OCI-LY3 (cell line): ENCODE data around the gene DNAH5.

Source experiments
- H2AFZ ChIP-seq: fragments of 200-600, 300-600 bp; shearing (Covaris generic); 2 replicates; pipeline ENCODE4 v1.6.0; 2014; ENCODE audit warnings: antibody characterized with exemption, low read depth, low read length
- H3K27ac ChIP-seq: fragments of 200-600, 300-600 bp; sonication (generic); 2 replicates; pipeline ENCODE4 v1.5.1; 2014; ENCODE audit warnings: mild to moderate bottlenecking, low read length, moderate library complexity, mixed read lengths
- H3K27me3 ChIP-seq: fragments of 200-600, 300-600 bp; sonication (generic); 2 replicates; pipeline ENCODE4 v1.6.1; 2014; ENCODE audit warnings: low read depth, low read length, mixed read lengths
- H3K36me3 ChIP-seq: fragments of 200-600, 300-600 bp; sonication (generic); replicated peaks from 2 replicates; pipeline ENCODE3; 2014; ENCODE audit warnings: low read depth, low read length, mixed read lengths
- H3K4me1 ChIP-seq: fragments of 300-600, 200-600 bp; sonication (generic); 2 replicates; pipeline ENCODE4 v1.6.1; 2014; ENCODE audit warnings: low read length, mixed read lengths
- H3K4me2 ChIP-seq: fragments of 200-600, 300-600 bp; sonication (generic); 2 replicates; pipeline ENCODE4 v1.6.1; 2014; ENCODE audit warnings: low read length, mixed read lengths
- H3K4me3 ChIP-seq: fragments of 300-600, 200-600 bp; sonication (generic); 2 replicates; pipeline ENCODE4 v1.5.1; 2014; ENCODE audit warnings: antibody characterized with exemption, mild to moderate bottlenecking, low read length, moderate library complexity
- H3K79me2 ChIP-seq: fragments of 300-600, 200-600 bp; shearing (Covaris generic); 2 replicates; pipeline ENCODE4 v1.6.1; 2014; ENCODE audit warnings: mild to moderate bottlenecking, low read length, mixed read lengths
- H3K9ac ChIP-seq: fragments of 300-600, 200-600 bp; shearing (Covaris generic); 2 replicates; pipeline ENCODE4 v1.6.0; 2014; ENCODE audit warnings: mild to moderate bottlenecking, low read length, moderate library complexity
- H3K9me3 ChIP-seq: fragments of 200-600, 300-600 bp; shearing (Covaris generic); 2 replicates; pipeline ENCODE4 v1.6.1; 2014; ENCODE audit warnings: low read length, mixed read lengths; ENCODE audit not compliant: insufficient read depth
- H4K20me1 ChIP-seq: fragments of 200-600, 300-600 bp; sonication (generic); 2 replicates; pipeline ENCODE4 v1.6.1; 2016; ENCODE audit warnings: low read length, mixed read lengths; ENCODE audit not compliant: insufficient read depth
- CTCF ChIP-seq: fragments of 200-600, 300-600 bp; sonication (generic); IDR thresholded peaks from 2 replicates; pipeline ENCODE4 v1.5.1; 2014; ENCODE audit warnings: antibody characterized with exemption, low read length, low read depth
- EZH2phosphoT487 ChIP-seq: fragments of 200-600 bp; shearing (Covaris generic); IDR thresholded peaks from 2 replicates; pipeline ENCODE4 v1.6.1; 2018; ENCODE audit warnings: antibody characterized with exemption, mixed run types, low read depth

The DNAH5 gene

DNA sequence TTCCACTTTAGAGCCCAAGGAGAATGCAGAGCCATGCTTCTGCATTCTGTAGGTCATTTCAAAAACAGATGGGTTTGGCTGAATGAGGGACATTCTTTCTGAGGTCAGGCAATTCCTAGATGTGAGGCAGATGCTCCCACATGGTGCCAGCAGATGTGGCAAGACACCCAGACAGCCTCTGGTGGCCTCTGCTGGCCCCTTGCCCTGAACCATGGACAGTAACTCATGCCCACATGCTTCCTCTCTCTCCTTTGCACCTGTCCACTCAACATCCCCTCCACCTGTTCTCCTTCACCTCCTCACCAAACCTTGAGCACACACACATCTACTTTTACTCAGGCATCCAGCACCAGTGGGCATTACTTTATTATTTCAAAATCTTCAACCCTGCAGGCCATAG is 252.3 kb downstream of the DNAH5 start:
- Histone ChIP-seq H3K4me2 (no peak overlapping the region), H4K20me1 (no peaks in the 10 kb centered on the region), H3K4me1 (no peaks in the 10 kb centered on the region), H3K4me3 (no peak overlapping the region), H3K9me3 (no peaks in the 10 kb centered on the region), H3K36me3 (no peaks in the 10 kb centered on the region), H3K9ac (no peak overlapping the region), H3K79me2 (no peaks in the 10 kb centered on the region), H3K27me3 (no peaks in the 10 kb centered on the region), H2AFZ (no peak overlapping the region), H3K27ac (no peak overlapping the region)
- TF ChIP-seq CTCF (no peak), EZH2phosphoT487 (no peak)

GRCh38 chr5:13676531-13676930 is 268.0 kb downstream of the DNAH5 start:
- no peaks in the 10 kb centered on the region for H4K20me1 ChIP-seq
- H3K4me2 ChIP-seq: no peak overlapping the region
- H3K9ac ChIP-seq: no peak overlapping the region
- no peaks in the 10 kb centered on the region for H3K36me3 ChIP-seq
- no peak overlapping the region for H3K27ac ChIP-seq
- H3K79me2 ChIP-seq: no peaks in the 10 kb centered on the region
- H3K27me3 ChIP-seq: no peaks in the 10 kb centered on the region
- no peak overlapping the region for H2AFZ ChIP-seq
- no peaks in the 10 kb centered on the region for H3K4me1 ChIP-seq
- H3K9me3 ChIP-seq: no peaks in the 10 kb centered on the region
- TF ChIP-seq EZH2phosphoT487 (no peak), CTCF (no peak)
- H3K4me3 ChIP-seq: no peak overlapping the region

DNA sequence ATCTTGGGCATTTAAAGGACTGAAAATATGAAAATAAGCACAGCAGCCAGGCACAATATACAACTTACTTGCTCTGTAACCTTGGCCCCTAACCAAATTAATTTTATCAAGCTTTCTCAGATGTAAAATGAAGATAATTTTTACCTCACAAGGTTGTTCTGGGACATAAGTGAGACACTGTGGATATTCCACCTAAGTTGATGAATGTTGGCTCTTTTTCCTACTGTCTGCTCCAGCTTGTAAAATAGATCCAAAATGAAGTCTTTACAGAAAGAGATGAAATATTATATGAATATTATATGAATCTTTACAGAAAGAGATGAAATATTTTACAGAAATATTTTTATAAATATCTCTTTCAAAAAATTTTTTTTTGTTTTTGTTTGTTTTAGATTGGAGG is 270.1 kb downstream of the DNAH5 start:
- Histone ChIP-seq H3K36me3 (no peaks in the 10 kb centered on the region), H4K20me1 (no peaks in the 10 kb centered on the region), H2AFZ (no peak overlapping the region), H3K9ac (no peak overlapping the region), H3K27me3 (no peaks in the 10 kb centered on the region), H3K27ac (no peak overlapping the region), H3K4me3 (no peak overlapping the region), H3K4me2 (no peak overlapping the region), H3K9me3 (no peaks in the 10 kb centered on the region), H3K79me2 (no peaks in the 10 kb centered on the region), H3K4me1 (no peaks in the 10 kb centered on the region)
- TF ChIP-seq EZH2phosphoT487 (no peak), CTCF (no peak)

GRCh38 chr5:13673511-13673910 is 271.0 kb downstream of the DNAH5 start:
- no peaks in the 10 kb centered on the region for H3K36me3 ChIP-seq
- no peak for TF ChIP-seq EZH2phosphoT487
- TF ChIP-seq CTCF: no peak

More at GRCh38 chr5:13673511-13673910, 271.0 kb downstream of the DNAH5 start:
- no peak overlapping the region for H3K4me3 ChIP-seq
- H3K27ac ChIP-seq: no peak overlapping the region
- H3K27me3 ChIP-seq: no peaks in the 10 kb centered on the region
- no peak overlapping the region for H2AFZ ChIP-seq
- no peaks in the 10 kb centered on the region for H3K9me3 ChIP-seq
- H3K4me1 ChIP-seq: no peaks in the 10 kb centered on the region
- no peak overlapping the region for H3K4me2 ChIP-seq
- no peak overlapping the region for H3K9ac ChIP-seq
- H4K20me1 ChIP-seq: no peaks in the 10 kb centered on the region
- no peaks in the 10 kb centered on the region for H3K79me2 ChIP-seq
